Epithelial cell of esophagus (primary cell): Measurements from ENCODE around the gene MACROD2.

ENCODE experiments used
- DNase-seq: peaks from one replicate; pipeline ENCODE4 v3.0.0; 2010; ENCODE audit warnings: low read depth
- H3K4me3 ChIP-seq: 2 replicates; pipeline ENCODE4 v1.5.1; 2011; ENCODE audit warnings: mild to moderate bottlenecking, low read length, control low read depth
- TF ChIP-seq, protein P1 (sequence below): IDR thresholded peaks from 2 replicates; pipeline ENCODE4 v1.5.1; 2011; ENCODE audit warnings: low read depth, mild to moderate bottlenecking, low read length, control low read depth, inconsistent platforms; ENCODE audit not compliant: insufficient read depth; ENCODE audit errors: missing control alignments

MACROD2 gene

DNA sequence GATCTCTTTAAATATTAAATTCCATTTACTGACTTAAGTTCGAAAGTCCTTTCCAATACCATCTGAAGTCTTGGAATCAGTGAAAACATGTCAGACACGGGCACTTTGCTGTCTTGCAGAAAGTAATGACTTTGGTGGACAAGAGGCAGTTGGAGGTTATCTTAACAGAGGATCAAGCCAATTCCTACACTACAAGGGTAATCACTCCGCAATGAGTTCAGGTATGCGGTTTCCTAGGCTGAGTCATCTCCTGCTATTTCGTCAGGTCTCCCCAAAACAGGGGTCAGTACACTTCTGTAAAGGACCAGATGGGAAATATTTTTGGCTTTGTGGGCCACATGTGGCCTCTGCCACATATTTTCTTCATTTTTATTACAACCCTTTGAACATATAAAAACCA, 1921.3 kb downstream of the MACROD2 start:
- no peak for DNase-seq
- no peak overlapping the region for H3K4me3 ChIP-seq
- TF ChIP-seq, protein P1, sequence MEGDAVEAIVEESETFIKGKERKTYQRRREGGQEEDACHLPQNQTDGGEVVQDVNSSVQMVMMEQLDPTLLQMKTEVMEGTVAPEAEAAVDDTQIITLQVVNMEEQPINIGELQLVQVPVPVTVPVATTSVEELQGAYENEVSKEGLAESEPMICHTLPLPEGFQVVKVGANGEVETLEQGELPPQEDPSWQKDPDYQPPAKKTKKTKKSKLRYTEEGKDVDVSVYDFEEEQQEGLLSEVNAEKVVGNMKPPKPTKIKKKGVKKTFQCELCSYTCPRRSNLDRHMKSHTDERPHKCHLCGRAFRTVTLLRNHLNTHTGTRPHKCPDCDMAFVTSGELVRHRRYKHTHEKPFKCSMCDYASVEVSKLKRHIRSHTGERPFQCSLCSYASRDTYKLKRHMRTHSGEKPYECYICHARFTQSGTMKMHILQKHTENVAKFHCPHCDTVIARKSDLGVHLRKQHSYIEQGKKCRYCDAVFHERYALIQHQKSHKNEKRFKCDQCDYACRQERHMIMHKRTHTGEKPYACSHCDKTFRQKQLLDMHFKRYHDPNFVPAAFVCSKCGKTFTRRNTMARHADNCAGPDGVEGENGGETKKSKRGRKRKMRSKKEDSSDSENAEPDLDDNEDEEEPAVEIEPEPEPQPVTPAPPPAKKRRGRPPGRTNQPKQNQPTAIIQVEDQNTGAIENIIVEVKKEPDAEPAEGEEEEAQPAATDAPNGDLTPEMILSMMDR = no peak

DNA sequence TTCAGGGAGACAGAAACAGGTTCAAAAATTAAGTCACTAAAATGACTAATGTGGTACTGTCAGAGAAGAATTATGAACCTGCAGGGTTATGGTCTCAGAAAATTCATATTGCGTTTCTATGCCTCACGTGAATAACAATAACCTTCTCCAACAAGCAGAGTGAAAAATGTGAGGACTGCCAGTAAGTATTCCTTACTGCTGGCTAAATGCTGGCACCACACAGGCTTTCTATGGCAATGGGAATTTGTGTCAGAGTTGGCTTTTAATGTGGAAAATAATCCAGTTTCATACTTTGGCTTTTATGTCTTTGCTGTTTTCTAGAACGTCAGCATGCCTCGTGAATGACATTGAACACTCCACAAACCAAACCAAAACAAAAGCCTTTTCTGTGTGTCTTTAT, 1922.0 kb downstream of the MACROD2 start:
- TF ChIP-seq, protein P1 = no peak
- no peak for DNase-seq
- H3K4me3 ChIP-seq = no peak overlapping the region

- TF ChIP-seq, protein P1 = no peak
- no peak for DNase-seq
- no peak overlapping the region for H3K4me3 ChIP-seq
Observed at GRCh38 chr20:15918631-15919030, 1923.3 kb downstream of the MACROD2 start.

DNA sequence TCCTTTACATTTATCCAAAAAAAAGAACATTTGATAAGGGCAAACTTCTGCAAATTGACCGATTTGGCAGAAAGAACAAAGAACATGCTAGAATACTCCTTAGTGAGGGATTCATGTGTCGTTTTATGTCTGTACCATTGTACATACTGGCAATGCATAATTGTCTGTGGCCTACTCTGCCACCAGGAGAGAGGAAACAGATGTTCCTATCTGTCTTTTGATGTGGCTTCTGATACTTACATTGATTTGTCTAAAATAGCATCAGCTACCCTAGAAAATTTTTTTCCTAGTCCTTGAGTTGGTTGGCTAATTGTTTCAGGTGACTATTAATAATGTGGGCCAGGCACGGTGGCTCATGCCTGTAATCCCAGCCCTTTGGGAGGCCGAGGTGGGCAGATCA, 1923.8 kb downstream of the MACROD2 start:
- DNase-seq = no peak
- no peak overlapping the region for H3K4me3 ChIP-seq
- TF ChIP-seq, protein P1 = no peak

GRCh38 chr20:15921930-15922329, 1926.6 kb downstream of the MACROD2 start:
- TF ChIP-seq, protein P1 = no peak
- no peak overlapping the region for H3K4me3 ChIP-seq
- no peak for DNase-seq

DNA sequence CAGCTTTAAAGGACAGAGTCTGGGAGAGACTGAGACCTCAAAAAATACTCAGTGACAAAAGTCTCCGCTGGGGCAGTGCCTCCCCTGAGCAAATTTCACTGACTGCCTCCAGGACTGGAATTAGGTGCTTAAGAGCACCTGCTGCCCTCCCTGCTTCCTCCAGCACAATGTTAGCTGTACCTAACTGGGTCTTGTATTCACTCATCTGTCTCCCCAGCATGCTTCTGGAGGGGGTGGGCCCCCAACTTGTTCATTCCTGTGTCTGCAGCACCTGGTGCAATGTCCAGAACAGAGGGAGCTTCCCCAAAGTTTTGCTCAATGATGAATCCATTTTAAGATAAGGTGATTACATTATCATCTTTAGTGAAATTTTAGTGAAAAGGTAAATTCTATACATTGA, 1927.2 kb downstream of the MACROD2 start:
- TF ChIP-seq, protein P1 = no peak
- no peak overlapping the region for H3K4me3 ChIP-seq
- no peak for DNase-seq

DNA sequence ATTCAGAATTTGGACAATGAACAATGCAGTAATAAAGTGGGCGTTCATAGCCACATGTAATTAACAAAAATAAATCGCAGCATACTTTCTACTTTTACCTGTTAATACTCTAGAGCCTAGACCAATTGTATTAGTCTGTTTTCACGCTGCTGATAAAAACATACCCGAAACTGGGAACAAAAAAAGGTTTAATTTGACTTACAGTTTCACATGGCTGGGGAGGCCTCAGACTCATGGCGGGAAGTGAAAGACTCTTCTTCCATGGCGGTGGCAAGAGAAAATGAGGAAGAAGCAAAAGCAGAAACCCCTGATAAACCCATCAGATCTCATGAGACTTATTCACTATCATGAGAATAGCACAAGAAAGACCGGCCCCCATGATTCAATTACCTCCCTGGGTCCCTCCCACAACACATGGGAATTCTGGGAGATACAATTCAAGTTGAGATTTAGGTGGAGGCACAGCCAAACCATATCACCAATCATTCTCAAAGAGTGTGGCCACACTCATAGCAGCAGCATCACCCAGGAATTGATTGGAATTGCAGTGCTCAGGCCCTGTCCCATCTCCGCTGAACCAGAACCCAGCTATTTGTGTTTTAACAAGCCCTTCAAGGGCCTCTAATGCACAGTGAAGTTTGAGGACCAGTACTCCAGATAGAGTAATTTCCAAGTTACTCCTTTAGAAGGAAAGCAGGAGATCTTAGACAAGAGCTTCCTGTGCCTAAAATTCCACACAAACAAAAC, 1927.9 kb downstream of the MACROD2 start:
- TF ChIP-seq, protein P1 = no peak
- DNase-seq = no peak

More for the DNA sequence above, 1927.9 kb downstream of the MACROD2 start:
- H3K4me3 ChIP-seq = no peak overlapping the region
